Activated effector memory CD4-positive, alpha-beta T cell treated with Interleukin-2 at 50 U/mL for 16 hours (primary cell): ENCODE results near the gene DTHD1.

Source experiments
- DNase-seq: peaks from one replicate; pipeline ENCODE4 v3.0.0-alpha.2; 2020

DTHD1 gene

GRCh38 chr4:36273276-36273675 is 8.1 kb upstream of the DTHD1 start:
- DNase-seq = no peak

GRCh38 chr4:36274158-36274557 is 7.3 kb upstream of the DTHD1 start:
- DNase-seq = no peak

GRCh38 chr4:36277533-36277932 is 3.9 kb upstream of the DTHD1 start:
- DNase-seq = no peak

GRCh38 chr4:36278789-36279188 is 2.6 kb upstream of the DTHD1 start:
- no peak for DNase-seq

GRCh38 chr4:36280555-36280954 is 861 bp upstream of the DTHD1 start:
- DNase-seq = no peak

- DNase-seq = no peak
Measured at GRCh38 chr4:36282503-36283030, 1.2 kb downstream of the DTHD1 start.

- no peak for DNase-seq
Measured at GRCh38 chr4:36283912-36284465, 2.6 kb downstream of the DTHD1 start.

- peak; percentile 29 for DNase-seq
Measured at GRCh38 chr4:36285784-36286480, 4.5 kb downstream of the DTHD1 start.

- DNase-seq = no peak
Measured at GRCh38 chr4:36286481-36286871, 5.1 kb downstream of the DTHD1 start.

GRCh38 chr4:36288731-36289426 is 7.5 kb downstream of the DTHD1 start:
- DNase-seq = no peak

- DNase-seq = no peak
Measured at GRCh38 chr4:36290641-36291040, 9.2 kb downstream of the DTHD1 start.

GRCh38 chr4:36292556-36293188 is 11.3 kb downstream of the DTHD1 start:
- DNase-seq = no peak

- no peak for DNase-seq
Measured at GRCh38 chr4:36301127-36301526, 19.7 kb downstream of the DTHD1 start.

GRCh38 chr4:36303426-36304137 is 22.2 kb downstream of the DTHD1 start:
- DNase-seq = no peak

- no peak for DNase-seq
Measured at GRCh38 chr4:36304138-36304681, 22.8 kb downstream of the DTHD1 start.

GRCh38 chr4:36308150-36308549 is 26.7 kb downstream of the DTHD1 start:
- no peak for DNase-seq

GRCh38 chr4:36310216-36310615 is 28.8 kb downstream of the DTHD1 start:
- DNase-seq = no peak

GRCh38 chr4:36310793-36311192 is 29.4 kb downstream of the DTHD1 start:
- DNase-seq = no peak

- DNase-seq = no peak
Measured at GRCh38 chr4:36312511-36312910, 31.1 kb downstream of the DTHD1 start.

GRCh38 chr4:36313301-36313700 is 31.9 kb downstream of the DTHD1 start:
- no peak for DNase-seq

GRCh38 chr4:36313703-36314102 is 32.3 kb downstream of the DTHD1 start:
- no peak for DNase-seq

GRCh38 chr4:36316607-36317006 is 35.2 kb downstream of the DTHD1 start:
- DNase-seq = no peak

- DNase-seq = no peak
Measured at GRCh38 chr4:36317721-36318120, 36.3 kb downstream of the DTHD1 start.
